IPS-NIHi11 (cell line): ENCODE results near the gene PYY.
"Not testable (repeated sequence)": the region's sequence is repeated elsewhere in the genome, so short reads cannot be mapped to it uniquely, and the experiment has no call there.

Experiments
- DNase-seq: peaks from one replicate; pipeline ENCODE4 v3.0.0; 2012; ENCODE audit warnings: mixed read lengths, low spot score

PYY gene

GRCh38 chr17:43978078-43978477, 24.3 kb upstream of the PYY start:
- DNase-seq: no peak

GRCh38 chr17:43976963-43977837, 23.5 kb upstream of the PYY start:
- no peak for DNase-seq

- DNase-seq: no peak
These were observed 22.2 kb upstream of the PYY start for GRCh38 chr17:43975898-43976297.

- DNase-seq: no peak
These were observed 20.9 kb upstream of the PYY start for GRCh38 chr17:43974382-43975266.

GRCh38 chr17:43972444-43973212, 18.9 kb upstream of the PYY start:
- not testable (repeated sequence) for DNase-seq

GRCh38 chr17:43971436-43971835, 17.7 kb upstream of the PYY start:
- DNase-seq: not testable (repeated sequence)

- DNase-seq: no peak
These were observed 16.6 kb upstream of the PYY start for GRCh38 chr17:43970366-43970765.

GRCh38 chr17:43967251-43967875, 13.6 kb upstream of the PYY start:
- no peak for DNase-seq

GRCh38 chr17:43966276-43966675, 12.5 kb upstream of the PYY start:
- no peak for DNase-seq

GRCh38 chr17:43962479-43962878, 8.7 kb upstream of the PYY start:
- DNase-seq: no peak

GRCh38 chr17:43961954-43962353, 8.2 kb upstream of the PYY start:
- no peak for DNase-seq

- not testable (repeated sequence) for DNase-seq
These were observed 7.6 kb upstream of the PYY start for GRCh38 chr17:43961292-43961691.

GRCh38 chr17:43958748-43959352, 5.1 kb upstream of the PYY start:
- DNase-seq: no peak

GRCh38 chr17:43956222-43956621, 2.5 kb upstream of the PYY start:
- no peak for DNase-seq

- DNase-seq: peak; percentile 95
These were observed 745 bp downstream of the PYY start for GRCh38 chr17:43952724-43953666.

GRCh38 chr17:43952351-43952723, 1.4 kb downstream of the PYY start:
- DNase-seq: peak; percentile 70

- no peak for DNase-seq
These were observed 2.0 kb downstream of the PYY start for GRCh38 chr17:43951750-43952149.

GRCh38 chr17:43950554-43950953, 3.2 kb downstream of the PYY start:
- no peak for DNase-seq

- no peak for DNase-seq
These were observed 4.0 kb downstream of the PYY start for GRCh38 chr17:43949781-43950180.

GRCh38 chr17:43946781-43947180, 7.0 kb downstream of the PYY start:
- DNase-seq: no peak
